GM12878 (cell line): ENCODE results near the gene MYO3B. TPM values are rescaled to one million over a fixed set of nuclear protein-coding genes. Genes with fewer than 3 reads are reported as not detected.

Experiments used
- ATAC-seq: fragments of 200-7000 bp; cut with Tn5 transposase; 3 replicates; pipeline ENCODE4 v1.9.1; 2020; ENCODE audit warnings: mild to moderate bottlenecking, moderate library complexity
- BruUV-seq: library from RNA; stranded (reverse); fragments of 400-500 nt; replicated peaks from 2 replicates; lab custom pipeline; 2021; lab: Mats Ljungman, UMichigan
- CTCF ChIA-PET: fragments of 300-600 bp; sonication (Branson Sonifier 250); formaldehyde crosslinking; extraction: SDS; loops from one replicate; lab custom pipeline; 2021; ENCODE audit warnings: inconsistent platforms; lab: Yijun Ruan, JAX
- POLR2A ChIA-PET: fragments of 350-600 bp; formaldehyde crosslinking; extraction: SDS; loops from one replicate; lab custom pipeline; 2021; ENCODE audit warnings: inconsistent platforms; lab: Charles Lee
- RAD21 ChIA-PET: fragments of 300-600 bp; sonication (Branson Sonifier 250); formaldehyde crosslinking; loops from one replicate; lab custom pipeline; 2023; ENCODE audit warnings: antibody characterized with exemption; ENCODE audit not compliant: unreplicated experiment; lab: Charles Lee
- SMC1A ChIA-PET: fragments of 300-600 bp; sonication (Branson Sonifier 250); formaldehyde crosslinking; loops from one replicate; lab custom pipeline; 2023; ENCODE audit not compliant: unreplicated experiment, uncharacterized antibody; lab: Charles Lee
- DNase-seq: peaks from one replicate; pipeline ENCODE4 v3.0.0-alpha.2; 2011; ENCODE audit warnings: low read depth, low spot score
- FAIRE-seq: peaks from 3 replicates; lab custom pipeline; 2011; peaks lifted over from hg19 to GRCh38; lab: Jason Lieb, UNC
- H2AFZ ChIP-seq: 2 replicates; pipeline ENCODE4 v1.6.0; 2011; ENCODE audit warnings: low read depth, low read length, control low read depth; ENCODE audit not compliant: control insufficient read depth
- H3K27ac ChIP-seq: 2 replicates; pipeline ENCODE4 v1.5.1; 2011; ENCODE audit warnings: control low read depth; ENCODE audit not compliant: control insufficient read depth, insufficient read depth
- H3K27me3 ChIP-seq, 2 experiments: replicated peaks in 1 of 2; 2 replicates each; pipeline versions ENCODE4 v1.6.0 to v1.6.1; 2011; ENCODE audit warnings: low read length in 1 of 2; ENCODE audit not compliant: control insufficient read depth in 2 of 2, insufficient read depth in 2 of 2
- H3K36me3 ChIP-seq, 2 experiments: 2 replicates each; pipeline ENCODE4 v1.5.1; 2011; ENCODE audit warnings: low read length in 1 of 2; ENCODE audit not compliant: control insufficient read depth in 2 of 2, insufficient read depth in 2 of 2
- H3K4me1 ChIP-seq: 2 replicates; pipeline ENCODE4 v1.6.1; 2011; ENCODE audit warnings: mild to moderate bottlenecking, low read length, moderate library complexity, mixed read lengths; ENCODE audit not compliant: control insufficient read depth, insufficient read depth
- H3K4me2 ChIP-seq: 2 replicates; pipeline ENCODE4 v1.6.0; 2011; ENCODE audit warnings: control low read depth; ENCODE audit not compliant: control insufficient read depth, insufficient read depth
- H3K4me3 ChIP-seq: fragments of 200-600 bp; sonication (generic); 2 replicates; pipeline ENCODE4 v1.5.1; 2016
- H3K79me2 ChIP-seq: 2 replicates; pipeline ENCODE4 v1.6.0; 2011; ENCODE audit warnings: low read length; ENCODE audit not compliant: control insufficient read depth, insufficient read depth
- H3K9ac ChIP-seq: 2 replicates; pipeline ENCODE4 v1.8.0; 2011; ENCODE audit warnings: low read length, control low read depth, mixed read lengths; ENCODE audit not compliant: control insufficient read depth, insufficient read depth
- H3K9me3 ChIP-seq: replicated peaks from 3 replicates; pipeline ENCODE4 v1.5.1; 2011; ENCODE audit warnings: mild to moderate bottlenecking, low read length; ENCODE audit not compliant: control insufficient read depth, insufficient read depth
- H4K20me1 ChIP-seq: 2 replicates; pipeline ENCODE4 v1.6.0; 2011; ENCODE audit not compliant: control insufficient read depth, insufficient read depth
- ASH2L ChIP-seq: fragments of 300-600, 200-600 bp; sonication (generic); IDR thresholded peaks from 2 replicates; pipeline ENCODE4 v1.6.1; 2017; ENCODE audit warnings: low read depth, mild to moderate bottlenecking, borderline replicate concordance
- ATF3 ChIP-seq: IDR thresholded peaks from 2 replicates; pipeline ENCODE4 v1.6.1; 2011; ENCODE audit warnings: low read depth, mild to moderate bottlenecking, low read length, moderate library complexity, borderline replicate concordance; ENCODE audit errors: extremely low read depth
- NFYA ChIP-seq: IDR thresholded peaks from 2 replicates; pipeline ENCODE4 v1.6.1; 2011; ENCODE audit warnings: low read depth, mild to moderate bottlenecking, low read length, improper control_type of control experiment, borderline replicate concordance
- NFYB ChIP-seq: IDR thresholded peaks from 2 replicates; pipeline ENCODE4 v1.6.1; 2011; ENCODE audit warnings: low read depth, mild to moderate bottlenecking, low read length, improper control_type of control experiment, moderate library complexity; ENCODE audit not compliant: insufficient read depth
- PBX3 ChIP-seq: IDR thresholded peaks from 2 replicates; pipeline ENCODE4 v1.6.1; 2011; ENCODE audit warnings: mild to moderate bottlenecking, low read depth, low read length, moderate library complexity; ENCODE audit not compliant: insufficient replicate concordance
- POLR2AphosphoS5 ChIP-seq: IDR thresholded peaks from 2 replicates; pipeline ENCODE4 v1.6.1; 2011; ENCODE audit warnings: mild to moderate bottlenecking, low read length, inconsistent platforms
- RCOR1 ChIP-seq: conservative IDR thresholded peaks from 2 replicates; pipeline ENCODE4 v1.6.1; 2012; ENCODE audit warnings: low read depth, low read length, improper control_type of control experiment
- SMAD1 ChIP-seq: fragments of 450-650 bp; IDR thresholded peaks from 2 replicates; pipeline ENCODE4 v1.6.1; 2018; ENCODE audit warnings: mild to moderate bottlenecking, low read depth; ENCODE audit not compliant: partially characterized antibody
- SUPT20H ChIP-seq: IDR thresholded peaks from 2 replicates; pipeline ENCODE4 v1.6.1; 2011; ENCODE audit warnings: low read depth, mild to moderate bottlenecking, low read length, moderate library complexity, borderline replicate concordance; ENCODE audit not compliant: control insufficient read depth
- ZBTB11 ChIP-seq: fragments of 450-650 bp; formaldehyde crosslinking; IDR thresholded peaks from 2 replicates; pipeline ENCODE4 v1.5.0; 2022; ENCODE audit warnings: mild to moderate bottlenecking, missing genetic modification characterization
- WGBS: methylation state at CpG from one replicate; pipeline ENCODE4 v1.1.6; 2016; ENCODE audit warnings: low lambda C conversion rate; ENCODE audit not compliant: insufficient replicate concordance, insufficient coverage; ENCODE audit errors: missing lambda C conversion rate; 5-methylcytosine and 5-hydroxymethylcytosine counted together
- in situ Hi-C: fragments of 300-500 bp; cut with MboI; formaldehyde crosslinking; loops from 9 replicates; pipeline ENCODE4 v1.14.3; 2018; ENCODE audit warnings: mixed read lengths
- intact Hi-C: fragments of 100-400 bp; cut with micrococcal nuclease; formaldehyde crosslinking; loops from one replicate; pipeline ENCODE4 v1.14.2; 2022; ENCODE audit not compliant: unreplicated experiment
- polyA plus RNA-seq, 11 experiments: library from polyadenylated mRNA; depleted of rRNA in 4 of 11; unstranded in 6 of 11; stranded (reverse) in 5 of 11; fragments of >200 nt; fragmentation: Nextera tagmentation in 4 of 11; fragmentation: Illumina TruSeq in 1 of 11; extraction: Ambion mirVana in 4 of 11; extraction: Trizol in 1 of 11; gene quantifications; 1 replicate in 1 of 11; 2 replicates in 10 of 11; pipeline versions ENCODE4 v1.2.1 to v1.2.3, GENCODE V29; 2011 to 2016; ENCODE audit warnings: inconsistent platforms in 2 of 11, missing spikeins in 2 of 11, low read depth in 1 of 11
- total RNA-seq, 4 experiments: library from RNA; depleted of rRNA in 3 of 4; stranded (reverse); fragments of >200 nt in 3 of 4; fragmentation: Illumina TruSeq in 1 of 4; extraction: Trizol in 1 of 4; gene quantifications; 2 replicates each; pipeline versions ENCODE4 v1.2.1 to v1.2.3, GENCODE V29; 2013 to 2021
- TF ChIP-seq, protein P1 (sequence below): fragments of 450-650 bp; IDR thresholded peaks from 2 replicates; pipeline ENCODE4 v1.6.1; 2016; ENCODE audit warnings: mild to moderate bottlenecking
- TF ChIP-seq, protein P2 (sequence below): fragments of 450-650 bp; conservative IDR thresholded peaks from 2 replicates; pipeline ENCODE4 v1.6.1; 2017; ENCODE audit warnings: mild to moderate bottlenecking, moderate library complexity

MYO3B gene
- total and polyA plus RNA-seq, 10 of the 15 experiments (the other 5 are each of a cell fraction or from before 2014, with no cell fraction given): 1.1 to 7.1 (median 2.1) TPM

- TF ChIP-seq POLR2AphosphoS5 (no peak), ATF3 (no peak), SMAD1 (no peak), RCOR1 (no peak)
- TF ChIP-seq, protein P1, sequence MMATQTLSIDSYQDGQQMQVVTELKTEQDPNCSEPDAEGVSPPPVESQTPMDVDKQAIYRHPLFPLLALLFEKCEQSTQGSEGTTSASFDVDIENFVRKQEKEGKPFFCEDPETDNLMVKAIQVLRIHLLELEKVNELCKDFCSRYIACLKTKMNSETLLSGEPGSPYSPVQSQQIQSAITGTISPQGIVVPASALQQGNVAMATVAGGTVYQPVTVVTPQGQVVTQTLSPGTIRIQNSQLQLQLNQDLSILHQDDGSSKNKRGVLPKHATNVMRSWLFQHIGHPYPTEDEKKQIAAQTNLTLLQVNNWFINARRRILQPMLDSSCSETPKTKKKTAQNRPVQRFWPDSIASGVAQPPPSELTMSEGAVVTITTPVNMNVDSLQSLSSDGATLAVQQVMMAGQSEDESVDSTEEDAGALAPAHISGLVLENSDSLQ: no peak
These were observed 400.7 kb downstream of the MYO3B start (continued) for GRCh38 chr2:170578606-170579005.

- H3K4me1 ChIP-seq: no peaks in the 10 kb centered on the region
- ATAC-seq: no peak
- CTCF ChIA-PET: no interaction called here
- H3K4me2 ChIP-seq: no peak overlapping the region
- no peak overlapping the region for H3K9ac ChIP-seq
- SMC1A ChIA-PET: no interaction called here
- no peak for FAIRE-seq
- H3K4me3 ChIP-seq: no peak overlapping the region
- in situ Hi-C loops (no loop called here), intact Hi-C loops (no loop called here)
- no peak for DNase-seq
- no peak overlapping the region for H3K27ac ChIP-seq
- H2AFZ ChIP-seq: no peak overlapping the region
- no peaks in the 10 kb centered on the region for H3K36me3 ChIP-seq
- WGBS: 23% methylated on average over 2 of the region's 2 CpGs
- no TSS peak for BruUV-seq
- H3K9me3 ChIP-seq: no peaks in the 10 kb centered on the region
- POLR2A ChIA-PET: no interaction called here
- RAD21 ChIA-PET: interaction anchor here (1.1 kb wide), 1 partner anchor 101 kb away, joined by 3 read pairs; no protein-coding TSS in a partner anchor
- no peaks in the 10 kb centered on the region for H4K20me1 ChIP-seq
- H3K79me2 ChIP-seq: no peaks in the 10 kb centered on the region
- H3K27me3 ChIP-seq: no peaks in the 10 kb centered on the region
- TF ChIP-seq ASH2L (no peak), PBX3 (no peak), SUPT20H (no peak), NFYB (no peak), NFYA (no peak), ZBTB11 (CRISPR knock-in tag) (no peak)
- TF ChIP-seq, protein P2, sequence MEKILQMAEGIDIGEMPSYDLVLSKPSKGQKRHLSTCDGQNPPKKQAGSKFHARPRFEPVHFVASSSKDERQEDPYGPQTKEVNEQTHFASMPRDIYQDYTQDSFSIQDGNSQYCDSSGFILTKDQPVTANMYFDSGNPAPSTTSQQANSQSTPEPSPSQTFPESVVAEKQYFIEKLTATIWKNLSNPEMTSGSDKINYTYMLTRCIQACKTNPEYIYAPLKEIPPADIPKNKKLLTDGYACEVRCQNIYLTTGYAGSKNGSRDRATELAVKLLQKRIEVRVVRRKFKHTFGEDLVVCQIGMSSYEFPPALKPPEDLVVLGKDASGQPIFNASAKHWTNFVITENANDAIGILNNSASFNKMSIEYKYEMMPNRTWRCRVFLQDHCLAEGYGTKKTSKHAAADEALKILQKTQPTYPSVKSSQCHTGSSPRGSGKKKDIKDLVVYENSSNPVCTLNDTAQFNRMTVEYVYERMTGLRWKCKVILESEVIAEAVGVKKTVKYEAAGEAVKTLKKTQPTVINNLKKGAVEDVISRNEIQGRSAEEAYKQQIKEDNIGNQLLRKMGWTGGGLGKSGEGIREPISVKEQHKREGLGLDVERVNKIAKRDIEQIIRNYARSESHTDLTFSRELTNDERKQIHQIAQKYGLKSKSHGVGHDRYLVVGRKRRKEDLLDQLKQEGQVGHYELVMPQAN: no peak
These were observed 401.6 kb downstream of the MYO3B start for GRCh38 chr2:170579511-170579910.
